Nephron (organoid): ENCODE results near the gene TOPBP1.
"Not testable (repeated sequence)": the region's sequence is repeated elsewhere in the genome, so short reads cannot be mapped to it uniquely, and the experiment has no call there.

Source experiments
- H3K27ac Mint-ChIP-seq, 3 experiments: 2 replicates each; pipeline ENCODE4 v1.8.0; 2020; ENCODE audit warnings: mixed read lengths in 3 of 3, mild to moderate bottlenecking in 2 of 3, moderate library complexity in 1 of 3
- H3K27me3 Mint-ChIP-seq: 2 replicates; pipeline ENCODE4 v1.8.0; 2021; ENCODE audit warnings: low read depth, mild to moderate bottlenecking, moderate library complexity, mixed read lengths
- H3K36me3 Mint-ChIP-seq: 2 replicates; pipeline ENCODE4 v1.8.0; 2020; ENCODE audit warnings: low read depth, mixed read lengths
- H3K4me1 Mint-ChIP-seq: 2 replicates; pipeline ENCODE4 v1.8.0; 2020; ENCODE audit warnings: mixed read lengths
- H3K4me3 Mint-ChIP-seq, 3 experiments: 2 replicates each; pipeline ENCODE4 v1.8.0; 2020; ENCODE audit warnings: mild to moderate bottlenecking in 3 of 3, mixed read lengths in 3 of 3, moderate library complexity in 2 of 3
- H3K9me3 Mint-ChIP-seq: 2 replicates; pipeline ENCODE4 v1.8.0; 2020; ENCODE audit warnings: mixed read lengths
- CTCF ChIP-seq, 3 experiments: fragments of 200-600 bp; sonication (generic); IDR thresholded peaks; one replicate each; pipeline ENCODE4 v1.5.0; 2021; ENCODE audit warnings: antibody characterized with exemption in 3 of 3; ENCODE audit not compliant: unreplicated experiment in 3 of 3

TOPBP1 gene

GRCh38 chr3:133695560-133696171 is 33.9 kb upstream of the TOPBP1 start:
- H3K4me3 Mint-ChIP-seq = no peak overlapping the region

GRCh38 chr3:133694288-133695268 is 32.8 kb upstream of the TOPBP1 start:
- H3K4me1 Mint-ChIP-seq = no peaks in the 10 kb centered on the region
- no peak for TF ChIP-seq CTCF (IDR thresholded peaks at IDR 0.05; ENCODE audit: unreplicated experiment in 3 of 3)
- no peaks in the 10 kb centered on the region for H3K36me3 Mint-ChIP-seq

More at GRCh38 chr3:133695560-133696171, 33.9 kb upstream of the TOPBP1 start:
- H3K27ac Mint-ChIP-seq = no peak overlapping the region
- H3K27me3 Mint-ChIP-seq = no peaks in the 10 kb centered on the region
- no peak for TF ChIP-seq CTCF (IDR thresholded peaks at IDR 0.05; ENCODE audit: unreplicated experiment in 3 of 3)
- H3K36me3 Mint-ChIP-seq = no peaks in the 10 kb centered on the region
- H3K4me1 Mint-ChIP-seq = no peaks in the 10 kb centered on the region
- no peaks in the 10 kb centered on the region for H3K9me3 Mint-ChIP-seq

GRCh38 chr3:133693821-133694220 is 32.1 kb upstream of the TOPBP1 start:
- Mint-ChIP-seq H3K4me1 (no peaks in the 10 kb centered on the region), H3K4me3 (no peak overlapping the region), H3K27ac (no peak overlapping the region), H3K27me3 (no peaks in the 10 kb centered on the region), H3K9me3 (no peaks in the 10 kb centered on the region), H3K36me3 (no peaks in the 10 kb centered on the region)
- TF ChIP-seq CTCF (IDR thresholded peaks at IDR 0.05; ENCODE audit: unreplicated experiment in 3 of 3) = no peak

More at GRCh38 chr3:133694288-133695268, 32.8 kb upstream of the TOPBP1 start:
- no peaks in the 10 kb centered on the region for H3K9me3 Mint-ChIP-seq
- H3K27ac Mint-ChIP-seq = no peak overlapping the region
- H3K27me3 Mint-ChIP-seq = no peaks in the 10 kb centered on the region
- H3K4me3 Mint-ChIP-seq = no peak overlapping the region

- Mint-ChIP-seq H3K9me3 (no peaks in the 10 kb centered on the region), H3K36me3 (no peaks in the 10 kb centered on the region), H3K4me1 (no peaks in the 10 kb centered on the region), H3K27me3 (no peaks in the 10 kb centered on the region), H3K27ac (no peak overlapping the region), H3K4me3 (no peak overlapping the region)
- no peak for TF ChIP-seq CTCF (IDR thresholded peaks at IDR 0.05; ENCODE audit: unreplicated experiment in 3 of 3)
These were observed 31.0 kb upstream of the TOPBP1 start for GRCh38 chr3:133692759-133693158.

- Mint-ChIP-seq H3K4me1 (no peaks in the 10 kb centered on the region), H3K4me3 (no peak overlapping the region), H3K9me3 (no peaks in the 10 kb centered on the region), H3K36me3 (no peaks in the 10 kb centered on the region), H3K27me3 (no peaks in the 10 kb centered on the region), H3K27ac (no peak overlapping the region)
- TF ChIP-seq CTCF (IDR thresholded peaks at IDR 0.05; ENCODE audit: unreplicated experiment in 3 of 3) = no peak
These were observed 29.7 kb upstream of the TOPBP1 start for GRCh38 chr3:133691273-133692107.

GRCh38 chr3:133677993-133678392 is 16.3 kb upstream of the TOPBP1 start:
- H3K27ac Mint-ChIP-seq, H3K9me3 Mint-ChIP-seq, H3K4me3 Mint-ChIP-seq, H3K36me3 Mint-ChIP-seq, H3K4me1 Mint-ChIP-seq: not testable (repeated sequence)
- H3K27me3 Mint-ChIP-seq = peaks cover 57% of the 10 kb centered on the region
